HG03469 (cell line): Measurements from ENCODE around the gene NOX4.
"Not testable (repeated sequence)": the region's sequence is repeated elsewhere in the genome, so short reads cannot be mapped to it uniquely, and the experiment has no call there.

ENCODE experiments used
- ATAC-seq: cut with Tn5 transposase; IDR thresholded peaks from one replicate; pipeline ENCODE4 v1.9.1; 2021; ENCODE audit warnings: mild to moderate bottlenecking, moderate library complexity, moderate number of reproducible peaks; ENCODE audit not compliant: unreplicated experiment

The NOX4 gene

GRCh38 chr11:89463266-89463780 is 27.9 kb downstream of the NOX4 start:
- no peak for ATAC-seq

DNA sequence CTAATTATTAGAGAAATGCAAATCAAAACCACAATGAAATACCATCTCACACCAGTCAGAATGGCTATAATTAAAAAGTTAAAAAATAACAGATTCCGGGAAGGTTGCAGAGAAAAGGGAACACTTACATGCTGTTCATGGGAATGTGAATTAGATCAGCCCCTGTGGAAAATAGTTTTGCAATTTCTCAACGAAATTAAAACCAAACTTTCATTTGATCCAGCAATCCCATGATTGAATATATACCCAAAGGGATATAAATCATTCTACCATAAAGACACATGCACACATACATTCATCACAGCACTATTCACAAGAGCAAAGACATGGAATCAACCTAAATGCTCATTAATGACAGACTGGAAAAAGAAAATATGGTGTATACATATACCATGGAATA is 32.5 kb downstream of the NOX4 start:
- ATAC-seq: no peak

GRCh38 chr11:89457190-89457589 is 34.0 kb downstream of the NOX4 start:
- ATAC-seq: no peak

GRCh38 chr11:89456681-89457080 is 34.5 kb downstream of the NOX4 start:
- ATAC-seq: no peak

DNA sequence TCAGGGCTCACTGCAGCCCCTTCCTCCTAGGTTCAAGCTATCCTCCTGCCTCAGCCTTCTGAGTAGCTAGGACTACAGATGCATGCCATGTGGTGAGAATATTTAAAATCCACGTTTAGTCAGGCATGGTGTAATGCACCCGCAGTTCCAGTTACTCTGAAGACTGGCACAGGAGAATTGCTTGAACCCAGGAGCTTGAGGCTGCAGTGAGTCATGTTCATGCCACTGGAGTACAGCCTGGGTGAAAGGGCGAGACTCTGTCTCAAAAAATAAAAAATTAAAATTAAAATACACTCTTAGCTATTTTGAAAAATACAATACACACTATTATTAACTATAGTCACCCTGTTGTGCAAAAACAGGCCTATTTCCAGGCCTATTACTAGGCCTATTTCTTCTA is 38.4 kb downstream of the NOX4 start:
- ATAC-seq: no peak

- no peak for ATAC-seq
Measured at GRCh38 chr11:89447845-89448244, 43.3 kb downstream of the NOX4 start.

DNA sequence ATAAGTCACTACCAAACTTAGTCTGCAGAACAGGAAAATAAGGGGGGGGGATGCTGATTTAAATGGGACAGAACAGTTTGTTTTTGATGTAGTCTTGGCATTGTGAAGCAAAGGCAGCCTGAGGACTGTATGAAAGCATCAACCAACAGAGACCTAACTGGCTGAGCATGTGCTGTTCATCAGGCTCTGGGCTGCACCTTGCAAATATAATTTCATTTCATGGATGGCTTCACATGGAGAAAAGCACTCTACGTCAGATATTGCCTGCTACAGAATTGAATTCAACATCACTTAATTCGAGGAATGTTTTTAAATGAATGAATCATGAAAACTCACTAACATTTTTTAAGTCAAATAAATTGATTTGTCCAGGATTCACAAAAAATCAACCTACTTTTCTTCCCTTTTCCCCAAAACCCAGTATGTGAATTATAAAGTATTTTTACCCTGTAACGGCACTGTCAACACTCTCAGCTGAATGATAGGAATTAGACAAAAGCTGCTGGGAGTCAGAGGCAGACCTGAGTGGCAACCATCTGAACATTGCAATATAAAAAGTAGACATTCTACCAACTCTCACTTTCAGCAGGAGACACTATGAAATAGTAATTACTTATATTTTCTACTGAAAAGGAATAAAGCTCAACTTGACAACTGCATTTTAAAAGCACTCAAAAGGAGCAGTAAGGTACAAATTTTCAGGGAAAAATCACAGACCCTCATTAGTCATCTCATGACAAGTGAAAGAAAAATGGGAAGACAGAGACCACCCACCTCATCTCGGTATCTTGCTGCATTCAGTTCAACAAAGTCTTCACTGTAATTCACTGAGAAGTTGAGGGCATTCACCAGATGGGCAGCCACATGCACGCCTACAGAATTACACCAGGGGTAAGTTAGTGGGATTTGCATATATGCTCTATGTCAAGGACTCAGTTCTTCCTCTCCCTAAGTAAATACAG is 47.5 kb downstream of the NOX4 start:
- ATAC-seq: no peak

GRCh38 chr11:89442801-89443200 is 48.4 kb downstream of the NOX4 start:
- no peak for ATAC-seq

DNA sequence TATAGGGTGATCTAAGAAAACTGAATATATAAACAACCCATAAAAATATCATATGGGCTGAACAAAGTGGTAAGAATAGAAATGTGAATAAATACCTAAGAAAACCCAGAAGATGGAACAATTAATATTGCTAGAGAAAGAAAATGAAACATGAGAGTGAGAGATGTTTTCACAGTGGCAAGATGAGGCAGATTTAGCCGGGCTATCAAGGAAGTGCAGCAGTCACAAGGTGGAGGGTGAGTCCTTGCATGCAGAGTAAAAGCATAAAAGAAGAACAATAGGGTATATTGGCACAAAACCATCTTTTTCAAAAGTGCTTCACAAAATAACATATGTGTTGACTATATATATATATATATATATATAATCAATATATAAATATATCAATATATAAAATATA is 49.6 kb downstream of the NOX4 start:
- no peak for ATAC-seq

- ATAC-seq: no peak
Measured at GRCh38 chr11:89437317-89437716, 53.9 kb downstream of the NOX4 start.

GRCh38 chr11:89436071-89436470 is 55.1 kb downstream of the NOX4 start:
- ATAC-seq: no peak

DNA sequence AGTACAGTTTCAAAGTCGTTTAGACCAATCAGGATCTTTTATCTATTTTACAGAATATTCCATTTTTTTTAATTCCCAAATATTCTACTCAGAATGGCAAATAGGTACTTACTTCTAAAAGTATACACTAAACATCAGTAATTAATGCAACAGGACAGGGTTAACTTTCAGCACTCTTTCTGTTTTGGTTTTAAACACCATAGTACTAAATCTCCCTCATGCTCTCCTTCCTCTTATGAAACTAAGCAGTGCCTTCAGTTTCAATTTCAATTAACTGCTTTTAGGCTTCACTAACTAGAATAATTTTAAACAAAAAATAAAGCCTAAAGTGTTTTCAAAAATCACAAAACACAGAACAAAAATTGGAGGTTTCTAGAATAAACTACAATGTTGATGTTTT is 57.9 kb downstream of the NOX4 start:
- ATAC-seq: no peak

- not testable (repeated sequence) for ATAC-seq
Measured at GRCh38 chr11:89432182-89432581, 59.0 kb downstream of the NOX4 start.

GRCh38 chr11:89426501-89426900 is 64.7 kb downstream of the NOX4 start:
- not testable (repeated sequence) for ATAC-seq

DNA sequence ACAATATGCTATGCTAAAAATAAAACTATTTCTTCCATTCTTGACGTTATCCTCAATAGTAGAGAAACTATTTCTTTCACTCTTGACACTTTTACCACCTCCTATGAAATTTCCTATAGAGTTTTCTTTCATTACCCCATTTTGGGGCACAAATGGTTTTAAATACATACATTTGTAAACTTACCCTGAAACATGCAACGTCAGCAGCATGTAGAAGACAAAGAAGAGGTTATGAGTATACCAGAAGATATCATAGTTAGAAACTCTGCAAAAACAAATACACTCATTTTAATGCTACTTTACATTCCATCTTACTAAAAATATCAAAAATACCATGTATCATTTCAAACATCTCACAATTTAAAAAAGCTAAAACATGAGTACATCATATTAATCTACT is 69.5 kb downstream of the NOX4 start:
- ATAC-seq: no peak

GRCh38 chr11:89420981-89421380 is 70.2 kb downstream of the NOX4 start:
- no peak for ATAC-seq

DNA sequence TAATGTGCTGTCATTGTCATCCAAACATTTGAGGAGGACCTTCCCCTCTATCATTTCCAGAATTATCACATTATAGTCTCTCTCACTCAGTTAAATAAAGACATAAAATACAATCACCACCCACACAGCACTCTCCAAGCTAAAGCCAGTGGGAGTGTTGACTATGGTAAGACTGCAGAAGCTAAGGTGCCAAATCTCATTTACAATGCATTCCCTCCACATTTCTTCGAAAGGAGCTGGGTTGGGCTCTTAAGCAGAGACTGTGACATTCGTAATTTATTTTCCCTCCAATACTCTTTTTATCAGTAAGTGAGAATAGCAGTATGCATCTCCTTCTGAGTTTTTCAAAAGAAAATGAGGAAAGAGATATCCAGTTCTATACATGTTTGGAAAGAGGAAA is 74.2 kb downstream of the NOX4 start:
- ATAC-seq: no peak

- not testable (repeated sequence) for ATAC-seq
Measured at GRCh38 chr11:89411112-89411511, 80.1 kb downstream of the NOX4 start.

GRCh38 chr11:89410666-89411065 is 80.5 kb downstream of the NOX4 start:
- not testable (repeated sequence) for ATAC-seq

DNA sequence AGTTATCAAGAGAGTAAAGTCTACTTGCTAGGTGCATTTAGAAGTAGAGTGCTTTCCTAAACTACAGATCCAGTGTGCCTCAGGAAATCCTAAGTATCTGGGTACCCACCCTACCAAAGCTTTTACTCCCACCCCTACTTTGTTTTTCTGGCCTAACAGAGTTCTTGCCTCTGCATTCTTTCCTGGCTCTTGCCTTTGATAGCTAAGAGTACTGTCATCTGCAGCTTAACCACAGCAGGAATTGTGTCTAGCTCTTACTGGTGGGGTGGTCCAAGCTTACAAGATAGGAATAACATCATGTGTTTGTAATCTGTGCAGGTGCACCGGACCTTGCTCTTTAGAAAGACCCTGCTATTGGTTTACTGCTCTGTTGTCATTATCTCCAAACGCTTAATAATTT is 82.7 kb downstream of the NOX4 start:
- not testable (repeated sequence) for ATAC-seq

GRCh38 chr11:89405629-89406028 is 85.5 kb downstream of the NOX4 start:
- ATAC-seq: no peak

GRCh38 chr11:89391654-89392053 is 99.5 kb downstream of the NOX4 start:
- ATAC-seq: not testable (repeated sequence)
